HG02973 (cell line): ENCODE measurements around the gene PTP4A2.
"Not testable (repeated sequence)": the region's sequence is repeated elsewhere in the genome, so short reads cannot be mapped to it uniquely, and the experiment has no call there.

Experiments
- ATAC-seq: cut with Tn5 transposase; IDR thresholded peaks from one replicate; pipeline ENCODE4 v1.9.1; 2021; ENCODE audit warnings: moderate library complexity; ENCODE audit not compliant: unreplicated experiment

The PTP4A2 gene

DNA sequence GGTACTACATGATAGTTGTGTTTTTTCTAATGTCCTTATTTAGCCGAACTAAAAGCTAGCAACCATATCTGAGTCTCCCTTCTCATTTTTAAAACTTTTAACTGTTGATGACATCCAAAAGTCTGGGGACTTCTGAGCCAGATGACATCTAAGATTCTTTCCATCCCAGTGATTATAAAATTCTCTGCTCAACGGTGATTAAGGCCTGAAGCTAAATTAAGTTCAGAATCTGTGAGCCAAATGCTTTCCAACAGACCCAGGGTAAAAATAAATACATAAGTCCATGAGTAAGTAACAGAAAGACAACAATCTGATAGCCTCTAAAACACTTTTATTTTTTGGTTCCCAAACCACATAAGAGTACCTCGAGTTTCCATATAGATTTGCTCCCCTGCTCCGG is 13.1 kb upstream of the PTP4A2 start:
- no peak for ATAC-seq

DNA sequence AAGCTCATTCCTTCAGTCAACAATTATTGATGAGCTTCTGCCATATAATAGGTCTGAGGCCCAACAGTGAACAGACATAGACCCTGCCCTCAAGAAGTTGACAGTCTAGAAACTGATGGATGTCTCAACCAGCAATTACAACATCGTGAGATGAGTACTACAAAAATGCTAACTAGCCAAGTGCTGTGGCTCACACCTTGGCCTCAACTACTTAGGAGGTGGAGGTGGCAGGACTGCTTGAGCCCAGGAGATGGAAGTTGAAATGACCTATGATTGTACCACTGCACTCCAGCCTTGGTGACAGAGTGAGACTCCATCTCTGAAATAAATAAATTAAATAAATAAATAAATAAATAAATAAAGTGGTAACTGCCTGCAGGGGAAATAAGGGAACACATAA is 11.7 kb upstream of the PTP4A2 start:
- ATAC-seq: no peak

DNA sequence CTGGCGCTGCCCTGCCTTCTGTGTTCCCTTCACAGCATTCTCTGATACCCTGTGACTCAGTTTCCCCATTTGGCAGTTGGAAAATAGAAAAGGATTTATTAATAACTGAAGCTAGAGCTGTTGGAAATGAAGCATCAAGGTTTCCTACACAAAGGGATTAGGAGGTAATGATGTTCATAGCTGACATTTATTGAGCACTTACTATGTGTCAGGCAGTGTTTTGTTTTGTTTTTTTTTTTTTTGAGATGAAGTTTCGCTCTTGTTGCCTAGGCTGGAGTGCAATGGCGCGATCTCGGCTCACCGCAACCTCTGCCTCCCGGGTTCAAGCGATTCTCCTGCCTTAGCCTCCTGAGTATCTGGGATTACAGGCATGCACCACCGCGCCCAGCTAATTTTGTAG is 7.5 kb upstream of the PTP4A2 start:
- ATAC-seq: not testable (repeated sequence)

GRCh38 chr1:31944205-31945089 is 6.3 kb upstream of the PTP4A2 start:
- peak; percentile 49 for ATAC-seq

GRCh38 chr1:31943546-31944184 is 5.5 kb upstream of the PTP4A2 start:
- ATAC-seq: peak; percentile 27

- not testable (repeated sequence) for ATAC-seq
These were observed 3.9 kb upstream of the PTP4A2 start for GRCh38 chr1:31942061-31942460.

DNA sequence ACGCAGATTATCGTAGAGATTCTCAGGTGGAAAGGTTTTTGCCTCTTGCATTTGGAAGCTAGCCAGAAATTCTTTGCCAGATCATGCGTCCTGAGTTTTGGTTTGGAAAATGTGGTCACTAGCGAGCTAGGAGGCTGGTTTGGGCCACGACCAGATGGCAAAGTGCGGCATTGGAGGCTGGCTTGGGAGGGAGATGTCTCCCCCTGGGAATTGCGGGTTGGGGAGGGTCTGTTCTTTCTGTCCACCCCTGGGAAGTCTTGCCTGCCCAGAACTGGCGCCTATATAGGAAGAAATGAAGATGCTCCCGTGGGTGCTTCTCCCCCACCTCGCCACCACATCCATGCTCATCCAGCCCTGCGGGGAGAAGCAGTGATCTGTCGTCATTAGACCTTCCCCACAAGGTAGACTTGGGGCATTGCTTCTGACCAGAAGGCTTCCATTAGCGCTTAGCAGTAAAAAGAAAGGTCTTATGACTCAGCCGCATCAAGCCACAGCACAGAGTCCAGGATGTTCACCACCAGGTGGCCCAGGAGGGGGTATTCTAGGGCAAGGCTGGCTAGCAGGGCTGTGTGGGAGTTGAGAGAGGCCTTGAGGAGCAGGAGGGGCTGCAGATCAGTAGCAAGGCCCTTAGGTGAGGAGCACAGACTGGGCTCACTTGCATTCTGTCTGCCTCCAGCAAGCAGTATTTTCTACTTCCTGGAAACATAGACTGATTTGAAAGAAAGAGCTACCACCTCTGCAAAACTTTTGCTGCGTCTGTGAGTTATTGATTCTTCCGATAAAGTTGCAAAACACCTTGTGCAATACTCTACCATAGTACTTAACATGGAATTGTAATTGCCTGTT is 1.5 kb upstream of the PTP4A2 start:
- peak; percentile 22 for ATAC-seq

DNA sequence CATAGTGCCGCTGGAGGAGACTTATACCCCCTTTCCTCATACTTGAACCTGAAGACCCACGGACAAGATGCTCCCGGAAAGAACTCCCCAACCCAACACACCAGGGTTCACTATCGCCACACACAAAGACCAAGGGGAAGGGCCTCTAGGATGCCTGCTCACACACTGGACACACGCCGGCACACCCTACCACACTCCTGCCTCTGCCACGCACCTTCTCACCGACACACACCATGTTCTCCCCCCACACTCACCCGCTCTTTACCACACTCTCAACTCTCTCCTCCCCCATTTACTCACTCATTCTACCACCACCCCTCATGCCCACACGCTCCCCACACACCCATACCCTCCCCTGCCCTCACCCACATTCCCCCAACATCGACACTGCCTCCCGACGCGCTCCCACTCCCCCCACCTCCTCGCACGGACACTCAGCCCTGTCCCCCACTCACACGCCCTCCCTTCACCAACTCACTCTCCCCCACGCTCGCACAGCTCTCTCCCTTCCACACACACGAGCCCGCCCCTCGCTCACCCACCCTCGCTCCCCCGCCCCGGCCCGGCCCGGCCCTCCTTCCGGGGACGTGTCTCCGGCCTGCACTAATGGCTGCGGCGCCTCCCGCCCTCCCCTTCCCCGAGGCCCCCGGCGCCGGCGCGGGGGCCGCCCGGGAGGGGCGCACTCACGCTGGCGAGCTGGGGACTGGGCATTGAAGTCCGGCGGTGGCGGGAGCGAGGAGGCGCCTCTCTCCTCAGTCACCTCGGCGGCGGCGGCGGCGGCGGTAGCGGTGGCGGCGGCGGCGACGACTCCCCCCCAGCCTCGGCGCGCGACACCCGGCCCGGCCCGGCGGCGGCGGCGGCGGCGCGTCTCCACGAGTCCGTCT is 626 bp downstream of the PTP4A2 start:
- ATAC-seq: peak; percentile 20

GRCh38 chr1:31936981-31937299 is 1.2 kb downstream of the PTP4A2 start:
- no peak for ATAC-seq

- no peak for ATAC-seq
These were observed 1.7 kb downstream of the PTP4A2 start for GRCh38 chr1:31936278-31936980.

DNA sequence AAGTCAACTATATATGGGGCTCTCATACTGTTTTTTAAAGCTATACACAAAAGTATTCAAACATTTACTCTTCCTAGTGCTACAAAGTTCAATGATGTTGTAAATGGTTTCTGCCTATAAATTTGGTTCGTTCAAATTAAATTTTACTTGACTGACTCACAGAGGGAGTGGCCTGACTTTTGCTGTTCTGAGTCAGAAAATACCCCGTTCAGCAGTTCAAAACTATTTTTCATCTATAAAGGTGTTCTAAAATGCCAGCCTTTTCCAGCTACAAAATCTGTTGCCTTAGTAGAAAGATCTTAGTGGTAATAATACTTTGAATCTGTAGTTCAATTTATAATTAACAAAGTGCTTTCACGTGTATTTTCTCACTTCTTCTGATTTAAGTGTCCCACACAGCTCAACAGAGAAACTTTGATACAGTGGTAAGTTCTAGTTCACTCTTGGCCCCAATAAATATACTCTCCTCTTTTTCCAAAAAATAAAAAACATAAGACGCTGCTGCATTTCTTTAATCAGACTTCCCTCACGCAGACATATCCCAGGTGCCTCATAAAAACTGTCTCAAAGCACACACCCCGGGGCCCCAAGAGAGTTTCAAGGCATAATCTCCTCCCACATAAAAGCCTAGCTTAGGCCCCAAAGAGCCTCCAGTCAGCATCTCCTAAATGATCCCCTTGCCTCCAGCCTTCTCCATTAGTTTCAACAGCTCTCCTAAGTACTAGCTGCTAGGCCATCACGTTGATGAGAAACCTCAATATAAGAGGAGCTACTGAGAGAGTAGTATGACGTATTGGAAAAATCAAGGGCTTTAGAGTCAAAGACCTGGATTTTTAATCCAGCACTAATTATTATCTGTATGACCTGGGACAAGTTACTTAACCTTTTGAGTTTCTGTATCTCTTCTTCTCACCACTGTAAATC is 3.2 kb downstream of the PTP4A2 start:
- no peak for ATAC-seq

- no peak for ATAC-seq
These were observed 5.5 kb downstream of the PTP4A2 start for GRCh38 chr1:31932491-31933316.

DNA sequence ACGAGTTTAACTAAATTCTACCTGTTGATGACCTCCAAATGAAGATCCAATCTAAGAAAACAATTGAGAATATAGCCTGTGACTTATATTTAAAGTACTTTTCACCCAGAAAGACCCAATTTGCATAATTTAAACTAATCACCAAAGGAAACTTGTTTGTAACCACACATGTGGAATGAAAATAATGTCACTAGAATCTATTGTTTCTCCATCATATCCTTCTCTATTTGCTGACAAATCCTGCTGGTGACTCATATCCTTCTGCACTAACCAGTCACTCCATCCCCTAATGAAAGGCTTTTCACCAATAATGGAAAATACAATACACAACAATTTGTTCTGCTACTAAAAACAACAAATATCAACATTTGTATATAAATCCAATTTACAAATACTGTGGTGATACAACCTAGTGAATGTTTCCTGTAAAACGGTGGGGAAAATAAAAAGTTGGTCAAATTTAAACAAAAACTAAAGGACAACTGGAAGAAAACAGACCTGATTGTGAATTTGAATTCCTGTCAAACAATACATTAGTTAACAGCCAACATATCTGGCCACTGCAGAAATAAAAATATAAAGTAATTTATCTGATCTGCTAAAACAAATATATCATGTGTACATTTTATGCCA is 6.5 kb downstream of the PTP4A2 start:
- no peak for ATAC-seq

DNA sequence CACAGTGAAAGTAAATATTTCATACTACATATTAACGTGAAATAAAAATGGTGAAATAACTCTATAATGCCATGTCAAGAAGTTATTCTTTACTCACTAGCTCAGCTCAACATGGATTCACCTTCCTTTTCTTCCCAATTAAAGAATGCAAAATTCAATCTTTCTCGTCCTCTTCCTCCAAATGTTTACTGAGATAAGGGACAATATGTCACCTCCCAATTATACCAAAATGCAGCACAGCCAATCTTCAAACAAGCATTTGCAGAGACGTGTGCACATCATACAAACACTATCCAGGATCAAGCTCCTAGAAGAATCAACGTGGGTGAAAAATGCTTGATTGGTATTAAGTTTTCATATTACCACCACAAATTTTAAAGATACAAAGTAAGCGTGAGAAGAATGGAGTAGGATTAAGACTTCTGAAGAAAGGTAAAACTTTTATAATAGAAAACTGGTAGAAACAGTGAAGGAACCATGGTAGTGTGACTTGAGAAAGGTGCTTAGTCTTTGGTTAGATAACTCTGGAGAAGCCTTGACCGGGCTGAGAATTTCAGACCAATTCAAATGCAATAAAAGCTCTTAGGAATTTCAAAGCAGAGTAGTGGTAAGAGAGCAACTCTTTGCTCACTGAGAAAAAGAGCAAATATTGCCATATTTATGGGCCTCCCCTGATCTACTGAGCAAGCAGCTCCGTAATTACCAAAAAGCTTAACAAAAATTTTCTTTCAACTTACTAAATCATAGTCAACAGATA is 7.2 kb downstream of the PTP4A2 start:
- ATAC-seq: no peak

DNA sequence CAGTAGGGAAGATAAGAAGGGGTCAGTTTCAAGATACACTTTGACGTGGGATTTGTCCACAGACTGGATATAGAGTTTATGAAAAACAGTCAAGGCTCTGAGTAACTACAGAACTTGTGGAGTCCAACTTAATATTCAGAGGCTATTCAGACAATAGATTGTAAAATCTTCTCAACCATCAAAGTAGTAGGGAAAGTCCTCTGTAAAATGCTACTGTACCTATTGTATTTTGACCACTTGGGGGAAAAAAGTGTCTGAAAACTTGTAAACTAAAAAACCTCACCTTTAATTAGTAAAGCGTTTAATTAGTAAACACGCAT is 10.5 kb downstream of the PTP4A2 start:
- no peak for ATAC-seq

DNA sequence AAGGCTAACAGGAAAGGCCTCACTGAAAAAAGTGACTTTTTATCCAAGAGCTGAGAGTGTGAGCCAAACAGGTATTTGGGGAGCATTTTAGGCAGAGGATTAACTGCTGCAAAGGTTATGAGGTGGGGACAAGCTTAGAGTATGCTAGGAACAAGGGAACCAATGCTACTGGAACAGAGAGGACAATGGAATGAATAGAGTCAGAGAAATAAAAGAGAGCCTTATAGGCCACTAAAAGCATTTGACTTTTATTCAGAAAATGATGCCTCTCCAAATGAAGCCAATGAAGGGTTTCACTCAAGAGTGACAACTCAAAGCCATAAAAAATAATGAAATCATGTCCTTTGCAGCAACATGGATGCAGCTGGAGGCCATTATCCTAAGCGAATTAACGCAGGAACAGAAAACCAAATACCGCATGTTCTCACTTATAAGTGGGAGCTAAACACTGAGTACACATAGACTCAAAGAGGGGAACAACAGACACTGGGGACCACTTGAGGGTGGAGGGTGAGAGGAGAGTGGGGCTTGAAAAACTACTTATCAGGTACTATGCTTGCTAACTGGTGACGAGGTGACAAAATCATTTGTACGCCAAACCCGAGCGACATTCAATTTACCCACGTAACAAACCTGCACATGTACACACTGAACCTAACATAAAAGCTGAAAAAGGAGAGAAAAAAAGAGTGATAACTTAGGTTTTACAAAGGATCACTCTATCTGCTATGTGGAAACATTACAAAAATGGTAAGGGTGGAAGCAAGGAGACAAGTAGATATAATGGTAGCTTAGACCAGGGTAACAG is 11.1 kb downstream of the PTP4A2 start:
- ATAC-seq: no peak
